Activated CD8-positive, alpha-beta T cell treated with anti-CD3 and anti-CD28 coated beads for 36 hours (primary cell): ENCODE data around the gene GALNTL6. TPM values are rescaled to one million over a fixed set of nuclear protein-coding genes. Genes with fewer than 3 reads are reported as not detected.

ENCODE experiments used
- ATAC-seq: fragments of 200-7000 bp; cut with Tn5 transposase; one replicate; pipeline ENCODE4 v1.10.0; 2021; ENCODE audit warnings: mild to moderate bottlenecking, moderate library complexity
- CTCF ChIA-PET: fragments of 350-600 bp; sonication (Branson Sonifier 250); formaldehyde crosslinking; loops from one replicate; lab custom pipeline; 2021; ENCODE audit warnings: antibody characterized with exemption; lab: Charles Lee
- POLR2A ChIA-PET: fragments of 350-600 bp; sonication (Branson Sonifier 250); formaldehyde crosslinking; loops from one replicate; lab custom pipeline; 2021; ENCODE audit warnings: antibody characterized with exemption; lab: Charles Lee
- DNase-seq: peaks from one replicate; pipeline ENCODE4 v3.0.0-alpha.2; 2020
- H3K27ac Mint-ChIP-seq: one replicate; pipeline ENCODE4 v1.8.0; 2021; ENCODE audit warnings: mild to moderate bottlenecking, mixed read lengths
- H3K27me3 Mint-ChIP-seq: one replicate; pipeline ENCODE4 v1.8.0; 2021; ENCODE audit warnings: mixed read lengths
- H3K36me3 Mint-ChIP-seq: one replicate; pipeline ENCODE4 v1.8.0; 2021; ENCODE audit warnings: low read depth, mixed read lengths
- H3K4me1 Mint-ChIP-seq: one replicate; pipeline ENCODE4 v1.8.0; 2021; ENCODE audit warnings: low read depth, mixed read lengths
- H3K4me3 Mint-ChIP-seq: one replicate; pipeline ENCODE4 v1.8.0; 2021; ENCODE audit warnings: mild to moderate bottlenecking, moderate library complexity, mixed read lengths
- H3K9me3 Mint-ChIP-seq: one replicate; pipeline ENCODE4 v1.8.0; 2021; ENCODE audit warnings: mixed read lengths
- CTCF ChIP-seq: fragments of 200-600 bp; IDR thresholded peaks from one replicate; pipeline ENCODE4 v1.8.0; 2022; ENCODE audit warnings: antibody characterized with exemption, mild to moderate bottlenecking
- intact Hi-C: fragments of 100-400 bp; cut with micrococcal nuclease; formaldehyde crosslinking; loops from one replicate; pipeline ENCODE4 v1.10.0; 2022
- total RNA-seq, 2 experiments: library from RNA; stranded (reverse); gene quantifications; one replicate each; pipeline ENCODE4 v1.2.3, GENCODE V29; 2021

The GALNTL6 gene
- total RNA-seq, 2 experiments from 2014 or later = not detected

GRCh38 chr4:171846893-171847292 is 33.7 kb downstream of the GALNTL6 start:
- H3K27ac Mint-ChIP-seq = no peak overlapping the region
- H3K36me3 Mint-ChIP-seq = no peaks in the 10 kb centered on the region
- H3K4me1 Mint-ChIP-seq = no peaks in the 10 kb centered on the region
- H3K4me3 Mint-ChIP-seq = no peak overlapping the region
- ATAC-seq (no peak), DNase-seq (no peak)
- ChIA-PET CTCF (no interaction called here), POLR2A (no interaction called here)
- intact Hi-C loops = no loop called here
- no peaks in the 10 kb centered on the region for H3K9me3 Mint-ChIP-seq
- no peaks in the 10 kb centered on the region for H3K27me3 Mint-ChIP-seq
- TF ChIP-seq CTCF = no peak

GRCh38 chr4:171847751-171848150 is 34.5 kb downstream of the GALNTL6 start:
- no peak for TF ChIP-seq CTCF
- POLR2A ChIA-PET = no interaction called here
- Mint-ChIP-seq H3K4me1 (no peaks in the 10 kb centered on the region), H3K36me3 (no peaks in the 10 kb centered on the region), H3K4me3 (no peak overlapping the region), H3K9me3 (peaks cover 2% of the 10 kb centered on the region), H3K27me3 (no peaks in the 10 kb centered on the region), H3K27ac (no peak overlapping the region)
- CTCF ChIA-PET = no interaction called here
- intact Hi-C loops = no loop called here
- DNase-seq = no peak
- ATAC-seq = no peak

GRCh38 chr4:171849686-171850222 is 36.5 kb downstream of the GALNTL6 start:
- no peak overlapping the region for H3K4me3 Mint-ChIP-seq
- POLR2A ChIA-PET = no interaction called here
- DNase-seq (no peak), ATAC-seq (no peak)
- intact Hi-C loops = no loop called here
- CTCF ChIA-PET = no interaction called here
- H3K36me3 Mint-ChIP-seq = no peaks in the 10 kb centered on the region
- H3K27me3 Mint-ChIP-seq = no peaks in the 10 kb centered on the region
- H3K27ac Mint-ChIP-seq = no peak overlapping the region
- no peak for TF ChIP-seq CTCF
- no peaks in the 10 kb centered on the region for H3K4me1 Mint-ChIP-seq
- peaks cover 2% of the 10 kb centered on the region for H3K9me3 Mint-ChIP-seq

- intact Hi-C loops = no loop called here
- TF ChIP-seq CTCF = no peak
- H3K27ac Mint-ChIP-seq = no peak overlapping the region
- ChIA-PET CTCF (no interaction called here), POLR2A (no interaction called here)
- H3K4me3 Mint-ChIP-seq = no peak overlapping the region
- H3K9me3 Mint-ChIP-seq = peaks cover 5% of the 10 kb centered on the region
- DNase-seq = no peak
- no peak for ATAC-seq
- H3K4me1 Mint-ChIP-seq = no peaks in the 10 kb centered on the region
- no peaks in the 10 kb centered on the region for H3K27me3 Mint-ChIP-seq
- no peaks in the 10 kb centered on the region for H3K36me3 Mint-ChIP-seq
These were observed 38.1 kb downstream of the GALNTL6 start for GRCh38 chr4:171851295-171851694.

GRCh38 chr4:171857302-171858012 is 44.3 kb downstream of the GALNTL6 start:
- Mint-ChIP-seq H3K27ac (no peak overlapping the region), H3K36me3 (no peaks in the 10 kb centered on the region), H3K4me3 (no peak overlapping the region), H3K4me1 (no peaks in the 10 kb centered on the region), H3K27me3 (no peaks in the 10 kb centered on the region), H3K9me3 (peaks cover 7% of the 10 kb centered on the region)
- no peak for ATAC-seq
- intact Hi-C loops = no loop called here
- no peak for DNase-seq
- CTCF ChIA-PET = no interaction called here
- TF ChIP-seq CTCF = no peak
- POLR2A ChIA-PET = no interaction called here
